GM21360 (cell line): Measurements from ENCODE around the gene ADAMTS4.

ENCODE experiments used
- ATAC-seq: cut with Tn5 transposase; IDR thresholded peaks from one replicate; pipeline ENCODE4 v1.9.1; 2021; ENCODE audit warnings: mild to moderate bottlenecking, moderate library complexity; ENCODE audit not compliant: unreplicated experiment

The ADAMTS4 gene

DNA sequence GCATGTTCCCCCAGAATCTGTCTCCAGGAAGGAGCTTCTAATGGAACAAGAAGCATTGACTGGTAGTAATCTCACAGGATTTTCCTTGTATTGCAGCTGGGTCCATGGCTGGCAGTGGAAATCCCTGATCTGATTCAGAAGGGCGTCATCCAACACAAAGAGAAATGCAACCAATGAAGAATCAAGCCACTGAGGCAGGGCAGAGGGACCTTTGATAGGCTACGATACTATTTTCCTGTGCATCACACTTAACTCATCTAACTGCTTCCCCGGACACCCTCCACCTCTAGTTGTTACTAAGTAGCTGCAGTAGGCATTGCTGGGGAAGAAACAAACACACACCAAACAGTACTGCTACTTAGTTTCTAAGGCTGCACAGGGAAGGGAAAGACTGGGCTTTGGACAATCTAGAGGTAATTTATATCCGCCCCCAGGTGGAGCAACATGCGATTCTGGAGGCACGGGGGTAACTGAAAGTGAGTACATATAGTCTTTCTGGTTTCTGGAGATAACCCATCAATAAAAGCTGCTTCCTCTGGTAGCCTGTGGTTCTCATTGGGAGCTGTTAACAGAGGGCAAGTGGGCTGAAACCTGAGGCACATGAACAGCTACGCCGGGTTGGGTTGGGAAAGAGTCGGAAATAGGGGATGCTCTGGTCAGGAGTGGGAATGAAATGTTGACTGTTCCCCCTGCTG is 40.4 kb downstream of the ADAMTS4 start:
- ATAC-seq, result no peak

DNA sequence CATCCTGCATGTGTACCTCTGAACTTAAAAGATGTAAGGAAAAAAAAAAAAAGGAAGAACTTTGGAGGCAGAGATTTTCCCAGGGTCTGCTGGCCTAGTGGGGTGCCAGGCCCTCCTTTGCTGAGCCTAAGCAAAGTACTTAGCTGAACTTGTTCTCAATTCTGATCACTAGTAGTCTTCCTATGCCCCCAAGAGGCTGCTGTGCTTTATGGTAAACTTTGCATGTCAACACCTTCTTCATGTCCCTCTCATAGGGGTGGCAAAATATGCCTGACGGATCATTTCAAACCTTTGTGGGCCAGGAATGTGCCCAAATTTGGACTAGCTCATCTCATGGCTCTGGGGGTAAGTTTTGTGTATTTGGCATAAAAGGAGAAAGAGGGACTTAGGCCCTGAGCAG is 41.0 kb downstream of the ADAMTS4 start:
- no peak for ATAC-seq

DNA sequence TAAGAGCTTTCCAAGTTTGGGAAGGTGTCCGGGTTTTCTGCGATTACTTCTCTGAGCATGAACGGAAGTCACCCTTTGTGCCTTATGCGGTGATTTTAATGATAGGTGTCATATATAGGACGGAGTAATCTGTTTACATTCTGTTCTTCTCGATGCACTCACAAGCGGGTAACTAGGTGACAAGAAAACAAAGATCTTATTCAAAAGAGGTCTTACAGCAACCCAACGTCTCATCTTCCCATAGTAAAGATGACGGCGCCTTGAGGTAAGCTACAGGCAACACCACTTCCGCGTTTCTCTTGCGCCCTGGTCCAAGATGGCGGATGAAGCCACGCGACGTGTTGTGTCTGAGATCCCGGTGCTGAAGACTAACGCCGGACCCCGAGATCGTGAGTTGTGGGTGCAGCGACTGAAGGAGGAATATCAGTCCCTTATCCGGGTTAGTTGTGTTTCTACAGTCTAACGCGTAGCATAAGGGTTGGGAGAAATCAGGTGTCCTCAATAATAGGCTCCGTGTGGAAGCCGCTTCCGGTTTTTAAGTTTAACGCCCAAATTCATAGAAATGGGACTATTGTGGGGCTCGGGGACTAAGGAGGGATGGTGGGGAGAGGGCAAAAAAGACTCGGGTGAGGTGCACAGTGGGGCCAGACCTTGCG is 45.0 kb downstream of the ADAMTS4 start, which contains the start of gene UFC1:
TSS of gene UFC1 (plus strand) at position 297 of the 656 bp plus-strand sequence. CDS start at position 317, 20 bp downstream.
- ATAC-seq, result peak; percentile 76

DNA sequence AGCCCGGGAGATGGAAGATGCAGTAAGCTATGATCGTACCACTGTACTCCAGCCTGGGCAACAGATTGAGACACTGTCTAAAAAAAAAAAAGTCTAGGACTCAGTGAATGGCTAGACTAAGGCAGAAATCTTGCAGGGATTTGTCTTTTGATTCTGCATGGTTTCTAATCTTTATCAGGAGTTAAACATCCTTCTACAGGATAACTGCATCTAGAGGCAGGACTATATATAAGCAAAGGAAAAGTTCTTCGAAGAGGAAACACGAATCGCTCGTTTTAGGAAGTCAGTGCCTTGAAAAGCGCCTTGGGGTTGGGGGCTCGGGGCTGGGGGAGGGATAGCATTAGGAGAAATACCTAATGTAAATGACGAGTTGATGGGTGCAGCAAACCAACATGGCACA is 45.7 kb downstream of the ADAMTS4 start:
- ATAC-seq, result no peak

DNA sequence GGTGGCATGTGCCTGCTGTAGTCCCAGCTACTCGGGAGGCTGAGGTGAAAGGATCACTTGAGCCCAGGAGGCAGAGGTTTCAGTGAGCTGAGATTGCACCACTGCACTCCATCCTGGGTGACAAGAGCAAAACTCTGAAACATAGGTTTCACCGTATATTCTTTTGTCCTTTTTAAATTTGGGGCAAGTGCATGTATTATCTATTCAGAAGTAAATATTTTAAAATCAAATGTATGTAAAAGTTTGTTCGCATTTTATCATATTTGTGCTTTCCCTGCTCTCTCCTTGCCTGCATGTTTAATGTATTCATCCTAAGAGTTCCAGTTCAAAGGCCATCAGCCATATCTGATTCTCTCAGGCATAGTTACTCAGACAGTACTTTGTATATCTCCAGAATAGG is 53.0 kb downstream of the ADAMTS4 start:
- ATAC-seq, result no peak

DNA sequence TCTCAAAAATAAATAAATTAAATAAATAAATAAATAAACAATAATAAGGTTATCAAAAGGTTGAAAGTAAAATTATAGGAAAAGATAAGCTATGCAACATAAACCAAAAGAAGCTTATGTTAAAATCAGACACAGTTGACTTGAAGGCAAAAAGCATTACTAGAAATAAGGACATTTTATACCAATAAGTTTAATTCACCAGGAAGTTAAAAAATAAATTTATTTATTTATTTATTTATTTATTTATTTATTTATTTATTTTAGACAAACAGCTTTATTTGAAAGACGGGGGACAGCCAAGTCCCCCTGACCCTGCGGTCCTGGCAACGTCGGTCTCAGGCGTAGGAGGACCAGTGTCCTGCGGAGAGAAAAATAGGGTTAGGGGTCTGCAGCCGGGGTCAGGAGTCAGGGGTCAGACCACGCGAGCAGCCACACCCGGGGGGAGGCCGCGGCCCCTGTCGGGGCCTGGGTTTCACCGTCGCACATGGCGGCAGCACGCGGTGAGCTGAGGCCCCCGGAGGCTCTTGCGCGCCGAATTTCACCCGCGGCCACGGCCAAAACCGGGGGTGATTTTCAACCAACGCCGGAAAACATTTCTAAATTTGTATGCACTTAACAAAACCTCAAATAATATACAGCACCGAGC is 58.0 kb downstream of the ADAMTS4 start:
- ATAC-seq, result no peak

DNA sequence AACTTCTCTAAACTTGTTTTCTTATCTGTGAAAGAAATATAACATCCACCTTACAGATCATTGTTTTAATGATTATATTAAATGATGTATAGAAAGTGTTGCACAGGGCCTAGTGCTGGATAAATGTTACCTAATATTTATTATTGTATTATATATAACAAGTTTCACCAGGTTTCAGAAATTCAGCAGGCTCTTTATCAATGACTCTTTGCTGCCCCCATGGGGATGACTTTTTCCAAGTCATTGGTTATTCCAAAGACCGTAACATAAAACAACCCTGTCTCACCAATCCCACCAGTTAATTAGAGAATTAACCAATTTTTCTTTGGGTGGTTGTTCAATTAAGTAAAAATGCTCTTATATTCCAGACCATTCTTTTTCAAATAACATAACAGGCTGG is 59.1 kb downstream of the ADAMTS4 start:
- no peak for ATAC-seq

DNA sequence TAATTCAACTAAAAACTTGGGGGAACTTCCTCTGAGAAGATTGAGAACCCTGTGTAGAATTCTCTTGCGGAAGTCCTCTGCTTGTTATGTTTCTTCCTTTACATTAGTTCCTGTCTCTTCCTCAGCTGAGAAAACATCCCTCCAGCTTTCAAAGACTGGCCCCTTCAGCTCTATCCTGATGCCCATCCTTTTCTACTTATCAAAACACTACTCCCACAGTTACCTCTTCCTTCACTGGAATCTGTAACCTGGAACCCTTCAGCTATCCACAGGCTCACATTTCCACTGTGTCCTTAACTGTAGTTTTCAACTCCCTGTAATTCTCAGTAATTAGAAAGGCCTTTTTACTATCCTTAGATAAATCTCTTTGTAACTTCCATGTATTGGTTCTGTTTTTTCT is 60.4 kb downstream of the ADAMTS4 start:
- ATAC-seq, result no peak

DNA sequence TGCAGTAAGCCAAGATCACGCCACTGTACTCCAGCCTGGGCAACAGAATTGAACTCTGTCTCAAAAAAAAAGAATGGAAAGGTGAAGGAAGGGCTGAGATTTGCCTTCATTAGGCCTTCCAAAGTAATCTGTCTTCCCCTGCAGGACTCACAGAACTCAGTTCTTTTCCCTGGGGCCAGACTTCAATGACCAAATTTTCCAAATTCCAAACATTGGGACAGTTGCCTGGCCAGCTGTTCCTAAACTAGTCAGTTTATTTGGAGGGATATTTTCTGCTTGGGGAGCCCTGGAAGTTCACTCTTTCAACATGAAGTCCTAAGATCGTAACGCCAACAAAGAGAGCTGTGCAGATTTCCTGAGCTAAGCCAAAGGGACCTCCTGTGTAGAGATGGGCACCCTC is 61.0 kb downstream of the ADAMTS4 start:
- no peak for ATAC-seq
